NCI-H2227 treated with DMSO at 0.1 percent for 48 hours (cell line): ENCODE results near the gene STRADA.

Experiments used
- DNase-seq: peaks from one replicate; lab custom pipeline; 2025; lab: John Stamatoyannopoulos, UW

Gene STRADA

DNA sequence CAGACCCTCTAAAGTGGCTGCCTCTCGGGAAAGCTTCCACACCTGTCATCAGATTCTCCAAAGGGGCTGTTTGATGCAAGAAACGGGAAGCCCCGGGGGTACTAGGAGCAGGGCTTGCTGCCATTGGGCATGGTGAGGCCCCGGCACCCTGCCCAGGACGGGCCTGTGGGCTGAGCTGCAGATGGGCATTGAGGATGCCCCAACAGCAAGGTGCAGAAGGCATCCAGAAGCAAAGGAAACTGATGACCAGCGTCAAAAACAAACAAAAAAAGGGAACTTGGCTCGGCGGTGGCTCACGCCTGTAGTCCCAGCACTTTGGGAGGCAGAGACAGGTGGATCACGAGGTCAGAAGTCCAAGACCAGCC, 40.2 kb downstream of the STRADA start:
- no peak for DNase-seq

DNA sequence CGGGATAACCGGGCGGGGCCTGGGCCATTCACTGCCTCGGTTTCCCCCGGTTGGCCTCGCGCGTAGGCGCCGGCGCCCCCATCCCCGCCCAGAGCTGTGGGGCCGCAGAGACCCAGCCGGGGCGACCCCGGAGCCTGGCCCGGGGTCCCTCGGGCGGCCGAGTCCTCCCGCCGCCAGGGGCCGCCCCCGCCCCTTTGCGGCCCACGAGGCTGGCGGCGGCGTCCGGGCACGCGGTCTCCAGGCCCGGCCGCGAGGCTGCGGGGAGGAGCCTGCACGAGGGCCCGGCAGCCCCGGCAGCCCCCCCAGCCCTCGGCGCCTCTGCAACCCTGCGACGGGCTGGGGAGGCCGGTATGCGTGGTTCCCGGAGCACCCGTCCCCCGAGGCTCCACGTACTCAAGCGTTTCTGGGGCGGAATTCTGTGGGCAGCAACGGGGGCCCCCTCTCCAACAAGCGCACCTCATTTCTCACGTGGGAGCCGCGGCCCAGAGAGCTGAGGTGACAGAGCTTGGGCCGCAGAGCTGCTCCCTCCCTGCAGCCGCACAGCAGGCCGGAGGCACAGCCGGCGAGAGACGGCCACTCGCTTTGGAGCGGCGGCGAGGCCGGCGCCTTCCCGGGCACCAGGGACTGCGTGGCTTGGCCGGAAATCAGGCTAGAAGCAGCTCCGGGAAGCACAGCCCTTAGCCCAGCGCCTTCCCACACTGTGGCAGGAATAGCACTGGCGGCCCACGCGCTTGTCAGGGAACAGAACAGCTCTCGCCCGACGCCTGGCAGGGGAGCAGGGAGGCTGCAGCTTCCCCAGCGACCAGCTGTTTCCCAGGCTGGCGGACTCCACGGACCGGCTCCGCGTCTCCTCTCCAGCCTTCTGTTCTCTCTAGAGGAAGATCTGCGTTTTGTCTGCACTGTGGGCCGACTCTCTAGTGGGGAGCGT, 40.8 kb downstream of the STRADA start:
- DNase-seq = no peak

DNA sequence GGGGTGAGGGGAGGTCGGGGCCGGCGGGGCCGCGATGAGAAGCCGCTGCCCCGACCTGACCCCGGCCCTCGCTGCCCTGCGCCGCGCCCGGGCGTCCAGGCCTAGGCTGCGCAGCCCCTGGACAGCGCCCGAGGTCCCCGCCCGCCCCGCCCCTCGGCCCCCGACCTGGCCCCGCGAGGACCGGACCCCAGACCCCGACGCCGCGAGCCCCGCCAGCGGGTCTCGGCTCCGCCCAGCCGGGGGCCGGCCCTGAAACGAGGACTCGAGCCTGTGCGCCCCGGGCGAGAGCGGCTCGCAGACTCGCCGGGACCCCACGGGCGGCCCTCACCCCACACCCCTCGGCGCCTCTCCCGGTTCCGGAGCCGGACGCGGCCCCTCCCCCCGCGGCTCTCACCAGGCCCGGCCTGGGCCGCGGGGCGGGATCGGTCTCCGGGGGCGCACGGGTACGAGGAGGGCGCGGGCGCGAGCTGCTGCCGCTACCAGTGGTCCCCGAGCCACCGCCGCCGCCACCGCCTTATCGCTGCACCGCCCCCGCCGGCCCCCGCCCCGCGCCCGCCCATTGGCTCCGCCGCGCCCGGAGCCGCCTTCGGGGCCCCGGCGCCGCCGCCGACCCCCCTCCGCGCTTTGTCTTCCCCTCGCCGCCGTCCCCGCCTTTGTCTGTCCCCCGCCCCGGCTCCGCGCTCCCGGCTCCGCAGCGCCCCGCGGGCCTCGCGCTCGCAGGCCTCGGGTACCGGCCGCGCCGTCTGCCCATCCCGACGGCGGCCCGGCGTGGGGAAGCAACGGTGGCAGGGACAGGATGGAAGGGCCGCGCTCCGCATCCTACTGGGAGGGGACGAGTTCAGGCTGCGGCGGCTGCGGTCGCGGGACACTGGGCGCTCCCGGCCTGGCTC, 41.7 kb downstream of the STRADA start, which contains the start of gene LIMD2:
LIMD2 (minus strand) TSS at position 488 of the 890 bp plus-strand sequence. CDS start 827 bp downstream, outside the sequence.
- peak; percentile 64 for DNase-seq

DNA sequence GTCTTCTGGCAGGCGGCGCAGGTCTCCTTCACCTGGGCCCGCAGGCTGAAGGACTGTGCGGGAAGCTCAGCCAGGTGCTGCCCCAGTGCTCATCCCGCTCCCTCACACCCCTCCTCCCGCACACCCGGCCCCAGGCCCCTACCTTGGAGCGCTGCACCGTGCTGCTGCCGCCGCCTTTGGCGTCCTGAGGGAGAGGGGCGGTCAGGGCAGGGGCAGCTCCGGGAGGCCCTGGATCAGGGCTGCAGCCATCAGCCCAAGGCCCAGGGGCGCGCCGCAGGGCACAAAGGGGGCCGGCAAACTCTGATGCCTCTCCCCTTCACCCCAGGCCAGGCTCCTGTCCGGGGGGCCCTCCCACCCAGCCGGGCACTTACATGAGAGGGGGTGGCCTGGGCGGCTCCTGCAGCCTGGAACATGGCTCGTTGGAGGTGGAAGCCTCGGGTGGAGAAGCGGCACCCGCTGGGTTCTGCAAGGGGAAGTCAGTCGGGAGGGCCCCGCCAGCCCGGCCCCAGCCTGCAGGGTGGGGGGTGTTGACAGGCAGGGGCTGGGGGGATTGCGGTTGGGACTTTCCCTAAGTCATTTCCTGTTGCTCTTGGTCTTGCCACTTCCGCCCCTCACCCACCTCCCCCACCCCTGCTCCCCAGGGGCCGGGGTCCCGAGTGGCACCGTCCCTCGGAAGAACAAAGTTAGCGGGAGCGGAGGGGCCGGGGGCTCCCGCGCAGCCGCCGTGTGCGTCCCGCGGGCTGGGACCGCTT, 42.5 kb downstream of the STRADA start:
- DNase-seq = no peak

DNA sequence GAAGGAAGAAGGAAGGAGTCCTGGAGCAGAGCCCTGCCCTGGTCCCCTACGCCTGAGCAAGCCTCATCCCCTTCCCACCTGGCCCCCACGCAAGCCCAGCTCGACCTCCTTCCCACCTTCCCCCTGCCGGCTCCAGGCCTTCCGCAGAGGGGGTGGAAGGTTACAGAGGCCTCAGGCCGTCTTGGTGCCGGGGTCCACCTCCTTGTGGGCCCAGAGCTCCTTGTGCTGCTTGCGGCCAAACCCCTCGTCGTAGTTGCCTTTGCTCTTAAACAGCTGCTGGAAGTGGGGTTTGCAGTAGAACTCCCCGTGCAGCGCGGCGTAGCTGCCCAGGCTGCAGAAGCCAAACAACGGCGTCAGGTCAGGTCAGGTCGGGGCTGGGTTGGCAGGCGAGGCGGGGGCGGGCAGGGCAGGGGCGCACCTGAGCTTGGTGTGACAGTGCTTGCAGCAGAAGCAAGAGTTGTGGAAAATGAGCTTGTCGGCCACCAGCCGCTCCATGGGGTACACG, 43.2 kb downstream of the STRADA start:
- DNase-seq = no peak

DNA sequence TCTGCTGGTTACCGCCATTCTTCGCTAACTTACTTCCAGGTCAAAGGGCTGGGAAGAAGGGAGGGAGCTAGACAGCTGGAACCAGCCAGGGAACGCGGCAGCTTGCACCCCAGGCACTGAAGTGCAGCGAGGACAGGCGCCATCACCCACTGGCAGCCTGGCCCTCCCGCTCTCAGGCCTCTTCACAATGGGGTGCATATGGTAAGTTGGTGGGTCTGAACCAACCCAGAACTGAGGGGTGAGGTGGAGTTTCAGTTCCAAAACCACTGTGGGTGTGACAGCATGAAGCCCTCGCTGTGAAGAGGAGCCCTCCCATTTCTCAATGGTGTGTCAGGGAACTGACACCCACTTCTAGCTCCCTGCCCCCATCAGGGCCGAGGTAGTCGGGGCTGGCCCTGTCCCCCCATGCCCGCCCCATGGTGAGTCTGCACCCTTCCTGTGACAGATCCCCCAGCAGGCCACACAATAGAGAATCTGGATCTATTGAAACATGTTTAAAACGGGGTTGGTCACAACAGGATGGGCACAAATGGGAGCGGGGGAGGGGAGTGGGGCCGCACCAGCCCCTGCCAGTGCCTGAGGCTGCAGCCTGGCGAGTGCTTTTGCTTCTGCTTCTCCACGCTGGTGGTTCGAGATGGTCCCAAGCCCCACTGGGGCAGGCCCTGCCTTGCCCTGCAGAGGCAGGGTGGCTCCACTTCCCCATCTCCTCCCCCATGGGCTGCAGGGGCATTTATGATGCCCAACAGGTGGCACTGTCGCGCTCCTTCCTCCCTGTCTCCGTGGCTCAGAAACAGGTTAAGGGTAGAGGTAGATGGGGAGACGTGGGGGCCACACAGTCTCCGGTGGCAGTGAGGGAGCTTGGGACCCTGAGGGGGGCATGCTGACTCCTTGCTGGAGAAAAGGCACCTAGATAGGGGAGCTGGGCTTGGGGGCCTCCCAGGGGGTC, 44.0 kb downstream of the STRADA start:
- no peak for DNase-seq

DNA sequence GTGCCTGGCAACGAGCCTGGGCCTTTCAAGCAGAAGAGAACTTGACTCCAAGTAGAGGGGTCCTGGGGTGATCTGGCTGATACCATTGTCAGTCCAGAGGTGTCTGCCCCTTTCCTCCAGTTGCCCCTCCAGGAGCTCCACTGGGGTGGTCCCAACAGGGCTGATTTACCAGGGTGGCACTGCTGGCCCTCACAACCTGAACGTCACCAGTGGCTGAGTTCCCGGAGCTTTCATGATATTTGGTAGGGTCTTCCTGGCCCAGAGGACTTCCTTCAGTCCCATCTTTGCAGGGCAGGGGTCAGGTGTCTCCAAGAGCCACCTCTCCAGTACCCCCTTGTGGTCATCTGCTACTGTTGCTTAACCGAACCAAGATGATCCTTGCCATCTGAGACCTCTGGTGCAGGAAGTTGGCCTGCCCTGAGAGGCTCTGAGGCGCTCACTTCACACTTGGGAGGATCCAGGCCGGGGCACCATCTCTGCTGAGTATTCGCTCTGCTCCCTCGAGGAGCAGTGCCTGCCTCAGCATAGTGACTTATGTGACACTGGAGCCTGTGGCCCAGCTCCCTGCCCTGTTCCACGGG, 45.1 kb downstream of the STRADA start:
- DNase-seq = peak; percentile 2

DNA sequence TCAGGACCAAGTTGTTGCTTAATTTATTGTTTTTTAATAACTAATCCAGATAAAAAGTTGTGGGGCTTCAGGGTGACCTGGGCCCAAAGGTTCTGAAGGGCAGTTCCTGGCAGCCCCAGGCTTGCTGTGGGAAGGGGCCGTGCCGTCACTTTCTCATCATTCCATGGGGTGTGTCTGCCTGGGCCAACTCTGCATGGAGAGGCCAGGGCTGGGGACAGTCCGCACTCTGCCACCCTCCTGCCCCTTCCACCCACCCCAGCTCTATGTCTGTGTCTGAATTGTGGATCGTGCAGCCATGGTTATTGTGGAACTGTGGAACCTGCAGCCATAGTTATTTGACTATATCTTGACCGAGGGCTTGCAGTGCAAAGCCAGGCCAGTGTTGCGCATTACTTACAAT, 45.7 kb downstream of the STRADA start:
- no peak for DNase-seq

DNA sequence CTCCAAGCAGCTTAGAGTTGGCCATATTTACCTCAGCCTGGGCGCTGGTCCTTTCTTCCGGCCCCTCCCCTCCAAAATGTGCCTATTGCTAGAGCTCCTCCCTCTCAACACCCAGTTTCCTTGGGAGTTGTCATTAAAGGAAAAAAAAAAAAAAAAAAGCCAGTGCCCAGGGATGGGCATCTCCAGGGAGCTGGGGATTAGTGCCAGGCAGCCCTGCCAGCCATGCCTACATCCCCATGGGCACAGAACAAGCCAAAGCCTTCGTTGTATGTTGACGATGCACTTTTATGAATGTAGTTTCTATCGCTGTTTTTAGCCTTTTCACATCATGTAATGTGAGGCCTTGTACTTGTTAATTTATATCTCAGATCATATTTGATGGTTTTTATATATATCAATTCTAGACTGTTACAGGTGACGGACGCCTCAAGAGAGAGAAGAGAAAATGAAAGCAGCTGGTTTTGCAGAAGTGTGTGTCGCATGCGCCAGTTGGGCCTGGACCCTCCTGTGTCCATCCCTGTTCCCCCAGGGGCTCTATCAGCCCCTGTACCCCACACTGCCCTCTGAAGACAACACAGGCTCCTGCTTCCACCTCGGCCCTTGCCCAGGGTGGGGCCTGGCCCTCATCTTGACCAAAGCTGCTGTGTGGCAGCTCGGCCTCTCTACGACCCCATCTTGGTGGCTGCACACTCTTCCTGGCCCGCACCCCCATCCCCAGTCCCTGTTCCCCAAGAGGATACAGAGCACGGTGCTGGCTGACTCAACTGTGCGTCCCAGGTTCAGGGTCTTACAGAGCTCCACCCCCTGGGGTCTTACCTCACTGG, 46.4 kb downstream of the STRADA start:
- DNase-seq = no peak

DNA sequence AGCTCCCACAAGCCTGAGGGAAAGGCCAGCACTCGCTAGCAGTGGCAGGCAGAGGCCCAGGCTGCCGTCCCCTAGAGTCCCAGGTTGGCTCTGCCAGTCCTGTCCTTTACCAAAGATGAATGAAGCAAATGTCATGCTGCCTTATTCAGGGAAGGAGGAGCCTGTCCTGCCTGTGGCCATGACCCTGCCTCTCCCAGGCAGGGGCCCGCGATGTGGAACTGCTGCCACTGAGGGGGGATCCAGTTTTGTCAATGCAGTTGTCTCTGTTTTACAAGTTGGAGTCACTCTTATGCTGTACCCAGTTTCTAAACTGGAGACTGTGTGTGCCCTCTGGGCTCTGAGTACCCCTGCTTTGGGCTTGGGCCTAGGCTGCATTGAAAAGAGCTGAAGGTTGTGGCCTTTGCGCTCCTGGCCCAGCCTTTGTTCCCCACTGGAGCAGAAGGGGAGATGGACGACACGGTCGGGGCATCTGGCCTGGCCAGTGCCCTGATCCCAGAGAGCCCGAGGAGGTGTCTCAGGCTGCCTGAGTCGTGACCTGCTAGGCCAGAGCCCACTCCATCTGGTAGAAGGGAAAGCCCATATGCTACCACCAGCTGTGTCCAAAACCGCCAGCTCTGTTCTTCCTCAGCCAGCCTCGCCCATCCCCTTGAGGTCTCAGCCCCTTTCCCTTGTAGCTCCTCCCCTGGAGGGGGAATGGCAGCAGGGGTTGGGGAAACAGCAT, 47.2 kb downstream of the STRADA start:
- peak; percentile 27 for DNase-seq

DNA sequence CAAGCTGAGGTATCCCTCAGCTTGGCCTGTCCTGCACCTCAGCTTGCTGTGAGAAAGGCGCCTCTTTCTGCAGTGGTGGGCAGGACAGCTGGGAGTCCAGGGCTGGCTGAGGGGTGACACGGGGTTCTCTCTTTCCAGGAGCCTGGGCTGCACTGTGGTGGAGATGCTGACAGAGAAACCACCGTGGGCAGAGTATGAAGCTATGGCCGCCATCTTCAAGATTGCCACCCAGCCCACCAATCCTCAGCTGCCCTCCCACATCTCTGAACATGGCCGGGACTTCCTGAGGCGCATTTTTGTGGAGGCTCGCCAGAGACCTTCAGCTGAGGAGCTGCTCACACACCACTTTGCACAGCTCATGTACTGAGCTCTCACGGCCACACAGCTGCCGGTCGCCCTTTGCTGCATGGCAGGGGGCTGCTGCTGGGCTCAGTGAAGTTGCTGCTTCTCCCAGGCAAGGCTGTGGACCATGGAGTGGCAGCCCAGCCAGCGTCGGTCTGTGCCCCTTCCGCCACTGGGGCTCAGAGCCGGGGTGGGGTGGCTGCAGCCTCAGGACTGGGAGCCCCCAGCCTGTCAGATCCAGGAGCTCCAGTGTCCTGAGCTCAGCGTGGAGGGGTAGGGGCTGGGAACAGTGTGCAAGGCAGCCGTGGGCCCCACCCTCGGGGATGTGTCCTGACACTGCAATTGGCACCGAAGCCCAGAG, 48.0 kb downstream of the STRADA start:
- no peak for DNase-seq

DNA sequence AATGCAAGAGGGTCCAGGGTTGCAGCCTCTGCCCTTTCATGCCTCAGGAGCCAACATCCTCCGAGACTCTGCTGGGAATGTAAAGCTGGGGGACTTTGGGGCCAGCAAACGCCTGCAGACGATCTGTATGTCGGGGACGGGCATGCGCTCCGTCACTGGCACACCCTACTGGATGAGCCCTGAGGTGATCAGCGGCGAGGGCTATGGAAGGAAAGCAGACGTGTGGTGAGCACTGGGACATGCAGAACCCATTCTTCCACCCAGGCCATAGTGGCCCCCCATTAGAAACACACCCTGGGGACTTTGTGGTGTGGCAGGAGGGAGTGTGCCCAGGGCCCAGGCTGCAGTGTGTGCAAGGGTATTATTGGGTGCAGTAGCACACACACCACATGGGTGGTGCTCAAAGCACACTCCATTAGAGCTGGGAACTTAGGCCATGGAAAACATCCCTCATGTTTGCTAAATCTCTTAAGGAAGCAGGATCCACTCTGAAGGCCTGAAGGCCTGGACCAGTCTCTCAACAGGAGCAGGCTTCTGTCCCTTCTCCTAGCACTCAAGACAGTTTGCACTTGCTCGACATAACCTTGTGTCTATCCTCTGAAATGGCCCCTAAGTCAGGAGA, 49.3 kb downstream of the STRADA start:
- DNase-seq = no peak

DNA sequence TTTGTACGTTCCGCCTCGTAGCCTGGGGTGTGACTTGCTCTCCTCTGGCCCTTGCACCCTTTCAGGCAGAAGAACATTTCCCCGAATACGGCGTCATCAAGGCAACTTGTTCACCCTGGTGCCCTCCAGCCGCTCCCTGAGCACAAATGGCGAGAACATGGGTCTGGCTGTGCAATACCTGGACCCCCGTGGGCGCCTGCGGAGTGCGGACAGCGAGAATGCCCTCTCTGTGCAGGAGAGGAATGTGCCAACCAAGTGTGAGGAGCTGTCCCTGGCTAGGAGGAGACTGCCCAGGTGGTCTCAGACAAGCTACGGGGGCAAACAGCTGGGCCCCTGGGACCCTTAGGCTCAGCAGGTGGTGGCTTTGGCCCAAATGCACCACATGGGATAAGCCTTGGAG, 52.1 kb downstream of the STRADA start:
- no peak for DNase-seq

DNA sequence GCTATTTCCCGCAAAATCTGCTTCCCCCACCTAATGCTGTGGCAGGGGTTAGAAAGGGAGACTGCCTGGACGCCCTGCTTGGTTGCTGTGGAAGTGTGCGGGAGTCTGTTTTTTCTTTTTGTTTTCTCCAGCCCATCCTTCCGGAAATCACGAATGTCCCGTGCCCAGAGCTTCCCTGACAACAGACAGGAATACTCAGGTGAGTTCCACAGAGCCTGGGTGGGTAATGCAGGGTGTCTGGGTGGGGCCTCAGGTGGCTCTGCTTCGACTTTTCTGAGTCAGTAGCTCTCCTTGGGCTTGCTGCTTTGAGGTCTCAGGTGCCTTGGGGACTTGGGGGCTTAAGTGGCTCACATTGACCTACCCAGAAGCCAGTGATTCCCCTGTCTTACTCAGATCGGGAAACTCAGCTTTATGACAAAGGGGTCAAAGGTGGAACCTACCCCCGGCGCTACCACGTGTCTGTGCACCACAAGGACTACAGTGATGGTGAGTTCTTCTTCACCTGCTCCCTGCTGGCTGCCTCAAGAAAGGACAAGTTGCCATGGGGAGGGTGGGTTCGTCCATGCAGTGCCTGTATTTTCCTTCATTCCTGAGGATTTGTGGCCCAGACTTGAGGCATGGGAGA, 53.1 kb downstream of the STRADA start:
- DNase-seq = no peak

DNA sequence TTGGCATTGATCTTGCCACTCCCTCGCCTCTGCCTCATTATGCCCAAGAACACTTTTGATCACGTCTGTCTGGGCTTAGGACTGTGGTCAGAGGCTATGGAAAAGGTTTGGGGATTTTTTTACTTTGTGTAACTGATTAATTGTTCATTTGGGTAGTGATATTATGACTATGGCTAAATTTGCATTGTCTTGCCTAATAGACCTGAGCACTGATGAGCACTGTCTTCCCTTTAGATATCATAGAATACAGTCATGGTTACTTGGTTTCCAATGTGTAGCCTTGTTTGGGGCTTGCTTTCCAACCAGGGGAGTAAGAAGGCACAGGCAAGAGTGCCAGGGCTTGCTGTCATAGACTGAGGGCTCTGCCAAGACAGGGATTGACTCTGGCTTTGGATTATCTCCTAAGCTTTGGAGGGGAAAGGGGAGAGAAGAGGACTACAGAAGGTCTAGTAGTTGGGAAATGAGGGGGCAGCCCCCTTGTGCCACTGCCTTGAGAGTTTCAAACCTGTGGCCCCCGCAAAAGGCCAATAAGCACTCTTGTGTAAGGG, 55.4 kb downstream of the STRADA start:
- no peak for DNase-seq

DNA sequence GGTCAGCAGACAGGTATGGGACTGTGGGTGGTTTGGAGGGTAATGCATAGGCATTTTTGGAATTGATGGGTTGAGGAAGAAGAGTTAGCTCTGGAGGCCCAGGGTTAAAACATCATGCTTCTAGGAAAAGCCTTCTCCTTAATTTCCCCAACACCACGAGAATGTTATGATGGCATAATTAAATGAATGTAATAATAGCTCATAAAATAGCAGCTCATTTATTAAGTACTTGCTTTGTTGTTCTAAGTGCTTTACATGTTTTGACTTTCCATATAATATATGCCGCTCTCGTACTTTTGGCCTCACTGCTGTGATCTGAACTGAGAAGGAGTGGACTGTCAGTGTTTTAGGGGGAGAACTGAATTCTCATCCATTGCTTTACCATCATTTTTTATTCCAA, 56.0 kb downstream of the STRADA start:
- no peak for DNase-seq

DNA sequence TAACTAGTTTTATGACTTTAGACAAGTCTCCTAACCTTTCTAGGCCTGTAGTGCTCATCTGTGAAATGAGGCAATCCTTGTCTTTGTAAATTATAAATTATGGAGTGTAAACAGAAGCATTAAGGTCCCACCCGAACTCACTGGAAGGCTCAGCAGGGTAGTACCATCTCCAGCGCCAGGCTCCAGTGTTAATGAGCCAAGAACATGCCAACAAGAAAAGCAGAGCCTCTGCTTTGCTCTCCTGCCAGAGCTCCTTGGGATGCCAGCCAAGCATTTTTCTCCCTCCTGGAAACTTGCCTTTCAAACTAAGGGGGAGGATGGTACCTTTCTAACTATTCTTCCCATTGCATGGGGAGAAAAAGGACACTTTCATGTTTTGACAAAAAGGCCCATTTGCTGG, 56.6 kb downstream of the STRADA start:
- no peak for DNase-seq
